Glutamatergic neuron (in vitro differentiated cells): Measurements from ENCODE around the gene CDH4. TPM values are rescaled to one million over a fixed set of nuclear protein-coding genes. Genes with fewer than 3 reads are reported as not detected.

ENCODE experiments used
- DNase-seq: peaks from one replicate; pipeline ENCODE4 v3.0.0; 2022
- H3K27ac Mint-ChIP-seq: one replicate; pipeline ENCODE4 v1.8.0; 2020; ENCODE audit warnings: mild to moderate bottlenecking, mixed read lengths, inconsistent platforms; ENCODE audit not compliant: unreplicated experiment
- H3K27me3 Mint-ChIP-seq: one replicate; pipeline ENCODE4 v1.8.0; 2020; ENCODE audit warnings: mild to moderate bottlenecking, moderate library complexity, mixed read lengths, inconsistent platforms; ENCODE audit not compliant: unreplicated experiment
- H3K36me3 Mint-ChIP-seq: one replicate; pipeline ENCODE4 v1.8.0; 2020; ENCODE audit warnings: mild to moderate bottlenecking, mixed read lengths, inconsistent platforms; ENCODE audit not compliant: unreplicated experiment
- H3K4me1 Mint-ChIP-seq: one replicate; pipeline ENCODE4 v1.8.0; 2020; ENCODE audit warnings: mild to moderate bottlenecking, low read depth, mixed read lengths, inconsistent platforms; ENCODE audit not compliant: unreplicated experiment
- H3K4me3 Mint-ChIP-seq: one replicate; pipeline ENCODE4 v1.8.0; 2020; ENCODE audit warnings: mild to moderate bottlenecking, mixed read lengths, inconsistent platforms; ENCODE audit not compliant: unreplicated experiment
- H3K9me3 Mint-ChIP-seq: one replicate; pipeline ENCODE4 v1.8.0; 2020; ENCODE audit warnings: mild to moderate bottlenecking, moderate library complexity, mixed read lengths, inconsistent platforms; ENCODE audit not compliant: unreplicated experiment
- CTCF ChIP-seq: fragments of 200-600 bp; sonication (generic); IDR thresholded peaks from one replicate; pipeline ENCODE4 v1.5.0; 2021; ENCODE audit not compliant: partially characterized antibody, unreplicated experiment
- total RNA-seq: library from RNA; stranded (reverse); fragmentation: NEBNext Ultra II Directional; extraction: Animal tissue kit (Norgen Biotek cat#: 25700); gene quantifications from one replicate; pipeline ENCODE4 v1.2.1, GENCODE V29; 2021; ENCODE audit not compliant: unreplicated experiment

The CDH4 gene
- total RNA-seq, 1 donor from 2014 or later, result 1.2 TPM

- Mint-ChIP-seq H3K9me3 (peaks cover 4% of the 10 kb centered on the region), H3K27me3 (peaks cover 1% of the 10 kb centered on the region), H3K27ac (no peak overlapping the region), H3K4me3 (no peak overlapping the region), H3K36me3 (peaks cover 7% of the 10 kb centered on the region), H3K4me1 (peaks cover 3% of the 10 kb centered on the region)
- no peak for DNase-seq
- TF ChIP-seq CTCF, result no peak
Observed at GRCh38 chr20:61690993-61691838, 439.2 kb downstream of the CDH4 start.

- peaks cover 7% of the 10 kb centered on the region for H3K36me3 Mint-ChIP-seq
- no peak for TF ChIP-seq CTCF
- H3K4me3 Mint-ChIP-seq, result no peak overlapping the region
- no peak for DNase-seq
- peaks cover 2% of the 10 kb centered on the region for H3K27me3 Mint-ChIP-seq
- H3K4me1 Mint-ChIP-seq, result peaks cover 3% of the 10 kb centered on the region
- no peak overlapping the region for H3K27ac Mint-ChIP-seq
- H3K9me3 Mint-ChIP-seq, result peaks cover 9% of the 10 kb centered on the region
Observed at GRCh38 chr20:61691978-61692377, 439.9 kb downstream of the CDH4 start.

- Mint-ChIP-seq H3K27ac (no peak overlapping the region), H3K4me1 (peaks cover 3% of the 10 kb centered on the region), H3K9me3 (peaks cover 10% of the 10 kb centered on the region), H3K27me3 (peaks cover 2% of the 10 kb centered on the region), H3K36me3 (peaks cover 7% of the 10 kb centered on the region), H3K4me3 (no peak overlapping the region)
- no peak for DNase-seq
- no peak for TF ChIP-seq CTCF
Observed at GRCh38 chr20:61692479-61692878, 440.4 kb downstream of the CDH4 start.

- no peak overlapping the region for H3K27ac Mint-ChIP-seq
- H3K9me3 Mint-ChIP-seq, result peaks cover 10% of the 10 kb centered on the region
- no peak for TF ChIP-seq CTCF
- peaks cover 7% of the 10 kb centered on the region for H3K36me3 Mint-ChIP-seq
- H3K4me1 Mint-ChIP-seq, result peaks cover 3% of the 10 kb centered on the region
- peaks cover 2% of the 10 kb centered on the region for H3K27me3 Mint-ChIP-seq
- no peak overlapping the region for H3K4me3 Mint-ChIP-seq
- DNase-seq, result no peak
Observed at GRCh38 chr20:61693055-61693600, 441.1 kb downstream of the CDH4 start.

GRCh38 chr20:61694682-61695081, 442.6 kb downstream of the CDH4 start:
- Mint-ChIP-seq H3K4me1 (peaks cover 5% of the 10 kb centered on the region), H3K9me3 (peaks cover 10% of the 10 kb centered on the region), H3K27me3 (peaks cover 2% of the 10 kb centered on the region), H3K4me3 (no peak overlapping the region), H3K36me3 (peaks cover 5% of the 10 kb centered on the region), H3K27ac (no peak overlapping the region)
- DNase-seq, result no peak
- TF ChIP-seq CTCF, result no peak
